GM12891 (cell line): ENCODE results near the gene PPP2R1A.

Experiments used
- PAX5 ChIP-seq: IDR thresholded peaks from 2 replicates; pipeline ENCODE4 v1.6.1; 2011; ENCODE audit warnings: low read length, moderate library complexity, mild to moderate bottlenecking; ENCODE audit not compliant: insufficient read depth, severe bottlenecking
- POLR2A ChIP-seq: IDR thresholded peaks from 2 replicates; pipeline ENCODE4 v1.6.1; 2011; ENCODE audit warnings: low read depth, low read length, control low read depth
- POLR2AphosphoS5 ChIP-seq: IDR thresholded peaks from 2 replicates; pipeline ENCODE4 v1.6.1; 2011; ENCODE audit warnings: low read depth, low read length, control low read depth
- SPI1 ChIP-seq: IDR thresholded peaks from 2 replicates; pipeline ENCODE4 v1.6.1; 2011; ENCODE audit warnings: low read depth, low read length, control low read depth
- TAF1 ChIP-seq: IDR thresholded peaks from 2 replicates; pipeline ENCODE4 v1.6.1; 2011; ENCODE audit warnings: low read depth, low read length, control low read depth

DNA sequence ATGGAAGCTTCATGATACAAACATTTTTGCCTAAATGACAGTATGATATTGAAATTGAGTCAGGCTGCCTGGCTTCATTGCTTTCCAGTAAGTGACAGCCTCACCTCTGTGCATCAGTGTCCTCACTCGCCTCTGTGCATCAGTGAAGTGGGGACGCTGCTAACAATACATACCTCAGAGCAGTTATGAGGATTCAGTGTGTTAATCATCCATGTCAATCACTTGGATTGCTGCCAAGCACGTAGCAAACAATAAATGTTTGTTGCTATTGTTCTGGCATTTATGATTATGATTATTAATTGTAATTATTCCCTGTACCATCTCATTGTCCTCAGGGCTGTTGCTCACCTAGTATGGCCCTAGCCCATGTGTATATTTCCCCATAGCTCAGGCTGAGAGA is 8.8 kb downstream of the PPP2R1A start:
- TF ChIP-seq POLR2A (no peak), POLR2AphosphoS5 (no peak), SPI1 (no peak), TAF1 (no peak), PAX5 (no peak)
